IgD-negative memory B cell (primary cell): ENCODE data around the gene PRTFDC1. TPM values are rescaled to one million over a fixed set of nuclear protein-coding genes. Genes with fewer than 3 reads are reported as not detected.
"Not testable (repeated sequence)": the region's sequence is repeated elsewhere in the genome, so short reads cannot be mapped to it uniquely, and the experiment has no call there.

ENCODE experiments used
- H3K27ac Mint-ChIP-seq, 3 donors: one replicate each; pipeline ENCODE4 v1.8.0; 2020 to 2022; ENCODE audit warnings: mild to moderate bottlenecking in 3 of 3, mixed read lengths in 3 of 3, moderate library complexity in 1 of 3
- H3K27me3 Mint-ChIP-seq: one replicate; pipeline ENCODE4 v1.8.0; 2021; ENCODE audit warnings: mixed read lengths
- H3K36me3 Mint-ChIP-seq: one replicate; pipeline ENCODE4 v1.8.0; 2020; ENCODE audit warnings: mild to moderate bottlenecking, mixed read lengths
- H3K4me1 Mint-ChIP-seq, 3 donors: one replicate each; pipeline ENCODE4 v1.8.0; 2020 to 2022; ENCODE audit warnings: mixed read lengths in 3 of 3, mild to moderate bottlenecking in 1 of 3
- H3K4me3 Mint-ChIP-seq, 4 donors: one replicate each; pipeline ENCODE4 v1.8.0; 2020 to 2022; ENCODE audit warnings: mild to moderate bottlenecking in 4 of 4, mixed read lengths in 4 of 4, moderate library complexity in 3 of 4
- H3K9me3 Mint-ChIP-seq, 3 donors: one replicate each; pipeline ENCODE4 v1.8.0; 2020 to 2021; ENCODE audit warnings: mixed read lengths in 3 of 3, mild to moderate bottlenecking in 1 of 3
- polyA plus RNA-seq: library from polyadenylated mRNA; unstranded; fragments of 300-500 nt; fragmentation: Illumina TruSeq; gene quantifications from one replicate; pipeline ENCODE4 v1.2.3, GENCODE V29; 2021

PRTFDC1 gene
- polyA plus RNA-seq, 1 donor from 2014 or later, result not detected

DNA sequence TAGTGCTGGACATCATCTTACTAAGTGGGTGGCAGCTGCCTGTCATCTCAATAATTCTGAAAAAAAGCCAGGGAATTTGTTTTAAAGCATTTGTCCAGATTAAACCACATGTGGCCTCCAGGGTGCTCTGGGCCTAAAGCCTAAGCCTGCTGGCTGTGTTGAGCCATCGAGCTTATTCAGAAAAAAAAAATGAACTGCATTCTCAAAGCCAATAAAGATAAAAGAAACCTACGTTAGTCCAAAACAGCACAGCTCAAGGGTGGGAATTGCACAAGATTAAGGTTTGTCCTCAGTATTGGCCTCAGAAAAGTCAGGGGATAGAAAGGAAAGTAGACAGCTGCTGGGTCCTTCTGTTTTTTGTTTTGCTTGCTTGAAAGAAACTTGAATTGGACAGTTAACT lies 22.6 kb upstream of the PRTFDC1 start:
- Mint-ChIP-seq H3K27ac (no peak overlapping the region), H3K36me3 (no peaks in the 10 kb centered on the region), H3K4me3 (no peak overlapping the region), H3K4me1 (peaks cover 0 to 4% (median 3%) of the 10 kb centered on the region in 3 donors), H3K9me3 (peaks cover 0 to 2% (median 0%) of the 10 kb centered on the region in 3 donors), H3K27me3 (no peaks in the 10 kb centered on the region)

DNA sequence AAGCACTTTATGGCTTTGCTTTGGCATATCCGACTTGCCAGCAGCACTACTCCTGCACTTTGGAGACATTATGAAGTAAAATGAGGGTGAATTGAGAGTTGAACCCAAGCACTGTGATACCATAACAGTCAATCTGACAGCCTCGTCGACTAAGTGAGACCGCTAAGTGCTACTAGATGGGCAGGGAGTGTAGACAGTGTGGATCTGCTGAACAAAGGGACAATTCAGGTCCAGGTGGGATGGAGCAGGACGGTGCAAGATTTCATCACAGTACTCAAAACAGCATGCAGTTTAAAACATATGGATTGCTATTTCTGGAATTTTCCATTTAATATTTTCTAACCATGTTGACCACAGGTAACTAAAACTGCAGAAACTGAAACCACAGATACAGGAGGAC lies 20.8 kb upstream of the PRTFDC1 start:
- Mint-ChIP-seq H3K4me1 (peaks cover 0 to 8% (median 7%) of the 10 kb centered on the region in 3 donors), H3K27me3 (no peaks in the 10 kb centered on the region), H3K36me3 (no peaks in the 10 kb centered on the region), H3K4me3 (no peak overlapping the region), H3K27ac (no peak overlapping the region), H3K9me3 (peaks cover 0 to 2% (median 0%) of the 10 kb centered on the region in 3 donors)

DNA sequence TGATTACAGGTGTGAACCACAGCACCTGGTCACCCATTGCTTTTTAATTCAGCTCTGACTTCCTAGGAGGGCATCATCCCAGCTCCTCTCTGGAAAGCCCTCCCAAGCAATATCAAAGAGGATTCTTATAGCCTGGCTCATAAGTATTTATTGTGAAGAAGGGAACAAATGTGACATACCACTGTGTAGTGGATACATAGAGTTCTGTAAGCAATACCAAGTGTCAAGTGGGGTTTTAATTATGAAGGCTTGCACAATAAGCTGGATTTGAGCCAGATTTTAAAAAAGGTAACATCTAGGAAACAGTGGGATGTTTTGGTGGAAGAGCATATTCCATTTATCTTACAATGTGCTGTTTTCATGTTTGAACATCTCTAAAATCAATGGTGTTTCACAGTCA lies 19.0 kb upstream of the PRTFDC1 start:
- H3K27me3 Mint-ChIP-seq, result no peaks in the 10 kb centered on the region
- no peaks in the 10 kb centered on the region for H3K36me3 Mint-ChIP-seq
- peaks cover 0 to 2% (median 0%) of the 10 kb centered on the region in 3 donors for H3K9me3 Mint-ChIP-seq
- no peak overlapping the region for H3K27ac Mint-ChIP-seq
- H3K4me1 Mint-ChIP-seq, result peaks cover 0 to 8% (median 7%) of the 10 kb centered on the region in 3 donors
- no peak overlapping the region for H3K4me3 Mint-ChIP-seq

DNA sequence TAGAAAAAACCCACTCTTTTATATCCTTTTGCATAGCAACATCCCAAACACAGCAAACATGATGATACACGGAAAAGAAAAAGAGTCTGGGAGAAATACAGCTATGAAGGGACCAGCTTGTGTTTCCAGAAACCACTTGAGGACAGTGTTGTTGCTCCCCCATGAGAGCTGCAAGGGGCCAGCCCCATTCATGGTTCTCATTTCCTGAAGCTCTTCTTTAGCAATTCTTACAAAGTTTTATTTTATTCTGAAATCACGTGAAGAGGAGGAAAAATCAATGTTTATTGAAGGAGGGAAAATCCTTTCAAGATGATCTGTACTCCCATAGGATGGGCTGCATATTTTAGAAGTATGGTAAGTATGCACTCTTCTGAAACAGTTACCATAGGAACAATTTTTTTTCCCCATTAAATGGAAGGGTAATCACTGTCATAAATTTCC lies 17.5 kb upstream of the PRTFDC1 start:
- Mint-ChIP-seq H3K4me1 (peaks cover 0 to 8% (median 7%) of the 10 kb centered on the region in 3 donors), H3K9me3 (no peaks in the 10 kb centered on the region), H3K4me3 (peak overlapping the region in 2 of 4 donors; percentile 7 to 51), H3K27ac (no peak overlapping the region), H3K36me3 (no peaks in the 10 kb centered on the region), H3K27me3 (no peaks in the 10 kb centered on the region)

DNA sequence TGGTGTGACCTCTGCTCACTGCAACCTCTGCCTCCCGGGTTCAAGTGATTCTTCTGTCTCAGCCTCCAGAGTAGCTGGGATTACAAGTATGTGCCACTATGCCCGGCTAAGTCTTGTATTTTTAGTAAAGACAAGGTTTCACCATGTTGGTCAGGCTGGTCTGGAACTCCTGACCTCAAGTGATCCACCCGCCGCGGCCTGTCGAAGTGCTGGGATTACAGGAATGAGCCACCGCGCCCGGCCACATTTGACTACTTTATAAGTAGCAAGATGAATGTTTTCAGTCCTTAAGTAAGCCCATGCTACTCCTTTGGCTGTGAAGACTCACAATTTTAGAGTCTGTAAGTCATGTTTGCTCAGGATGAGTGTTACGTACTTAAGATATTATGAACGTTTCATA lies 16.5 kb upstream of the PRTFDC1 start:
- H3K36me3 Mint-ChIP-seq, H3K27me3 Mint-ChIP-seq, H3K9me3 Mint-ChIP-seq, H3K27ac Mint-ChIP-seq, H3K4me3 Mint-ChIP-seq, H3K4me1 Mint-ChIP-seq: not testable (repeated sequence)

DNA sequence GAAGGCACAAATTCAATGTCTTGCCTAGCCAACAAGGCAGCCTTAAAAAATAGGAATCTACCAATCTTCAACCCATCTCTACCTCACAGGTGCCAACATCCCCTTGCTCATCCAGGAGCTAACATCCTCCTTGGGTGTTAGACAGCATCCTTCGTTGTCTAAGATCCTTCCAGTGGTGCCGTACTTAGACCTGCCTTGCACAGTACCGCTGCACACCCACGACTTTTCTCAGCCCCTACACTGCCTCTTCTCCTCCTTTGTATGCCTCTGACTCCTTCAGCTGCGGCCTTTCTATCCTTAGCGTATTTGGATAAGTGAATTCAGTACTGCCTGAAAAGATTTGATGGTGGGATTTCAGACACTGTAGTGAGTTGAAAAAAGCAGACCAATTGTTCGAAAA lies 15.9 kb upstream of the PRTFDC1 start:
- Mint-ChIP-seq H3K36me3 (no peaks in the 10 kb centered on the region), H3K27ac (no peak overlapping the region), H3K4me3 (no peak overlapping the region), H3K4me1 (peaks cover 0 to 8% (median 7%) of the 10 kb centered on the region in 3 donors), H3K27me3 (no peaks in the 10 kb centered on the region), H3K9me3 (no peaks in the 10 kb centered on the region)

DNA sequence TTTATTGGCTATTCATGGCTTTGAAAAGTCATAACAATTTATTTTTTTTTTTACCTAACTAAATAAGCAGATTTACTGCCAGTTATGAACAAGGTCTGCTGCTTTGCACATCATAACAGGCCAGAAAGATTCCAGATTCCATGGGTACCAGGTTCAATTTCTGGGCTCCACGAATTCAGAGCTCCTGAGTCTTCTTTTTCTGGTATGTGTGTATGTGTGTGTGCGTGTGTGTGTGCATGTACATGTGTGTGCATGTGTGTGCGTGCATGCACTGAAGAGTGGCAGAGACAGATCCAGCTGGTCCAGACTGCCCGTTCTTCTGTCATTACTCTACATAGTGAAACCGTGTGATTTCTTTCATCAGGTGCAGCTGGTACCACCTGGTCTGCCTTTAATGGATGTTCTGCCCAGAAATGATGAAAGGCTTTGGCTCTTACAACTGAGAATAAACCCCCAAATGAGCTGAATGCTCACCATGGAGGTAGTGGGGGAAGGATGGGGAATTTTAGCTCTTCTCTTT lies 14.6 kb upstream of the PRTFDC1 start:
- no peak overlapping the region for H3K4me3 Mint-ChIP-seq
- H3K36me3 Mint-ChIP-seq, result no peaks in the 10 kb centered on the region

DNA sequence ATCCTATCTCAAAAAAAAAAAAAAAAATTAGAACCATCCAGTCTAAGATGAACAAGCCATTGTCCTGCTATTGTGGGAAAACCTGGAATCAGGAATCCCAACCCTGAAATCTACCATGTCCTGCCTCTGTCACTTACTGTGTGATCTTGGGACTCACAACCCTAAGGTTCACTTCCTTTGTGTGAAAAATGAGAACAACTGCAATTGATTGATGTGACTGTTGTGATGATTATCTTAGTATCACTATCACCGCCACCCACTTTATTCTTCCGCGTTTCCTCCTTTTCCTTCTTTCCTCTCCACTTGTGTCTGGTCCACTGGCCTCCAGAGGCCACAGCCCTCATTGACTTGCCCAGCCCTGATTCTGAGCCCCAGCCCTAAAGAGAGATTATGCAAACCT lies 12.6 kb upstream of the PRTFDC1 start:
- Mint-ChIP-seq H3K36me3 (no peaks in the 10 kb centered on the region), H3K9me3 (no peaks in the 10 kb centered on the region), H3K27ac (no peak overlapping the region), H3K4me1 (peaks cover 0 to 5% (median 4%) of the 10 kb centered on the region in 3 donors), H3K27me3 (no peaks in the 10 kb centered on the region), H3K4me3 (no peak overlapping the region)

More for the DNA sequence above, 14.6 kb upstream of the PRTFDC1 start:
- H3K27me3 Mint-ChIP-seq, result no peaks in the 10 kb centered on the region
- H3K4me1 Mint-ChIP-seq, result peaks cover 0 to 8% (median 7%) of the 10 kb centered on the region in 3 donors
- H3K27ac Mint-ChIP-seq, result no peak overlapping the region
- H3K9me3 Mint-ChIP-seq, result no peaks in the 10 kb centered on the region

DNA sequence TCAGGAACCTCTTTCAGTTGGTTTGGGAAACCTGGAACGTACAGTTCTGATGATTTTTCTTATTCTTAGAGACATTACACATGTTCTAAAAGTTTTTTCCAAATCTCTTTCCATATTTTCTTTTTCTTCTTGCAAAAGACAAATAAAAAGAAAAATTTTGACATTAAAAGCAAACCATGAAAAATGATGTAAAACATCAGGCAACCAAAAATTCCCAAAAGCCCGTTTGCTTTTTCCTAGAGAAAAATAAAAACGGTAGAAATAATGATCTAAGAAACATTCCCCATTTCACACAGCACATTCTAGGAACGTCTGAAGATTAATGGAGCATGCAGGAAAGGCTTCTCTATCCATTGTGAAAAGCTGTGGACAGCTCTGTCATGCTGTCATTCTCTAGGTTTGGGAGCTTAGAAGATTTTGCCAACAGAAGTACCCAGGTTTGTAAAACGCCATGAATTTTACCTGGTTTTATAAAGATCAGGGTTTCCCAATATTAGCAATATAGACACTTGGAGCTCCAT lies 11.2 kb upstream of the PRTFDC1 start:
- peaks cover 2% of the 10 kb centered on the region for H3K36me3 Mint-ChIP-seq
- no peak overlapping the region for H3K27ac Mint-ChIP-seq
- no peak overlapping the region for H3K4me3 Mint-ChIP-seq
- H3K9me3 Mint-ChIP-seq, result no peaks in the 10 kb centered on the region
- no peaks in the 10 kb centered on the region for H3K4me1 Mint-ChIP-seq
- H3K27me3 Mint-ChIP-seq, result no peaks in the 10 kb centered on the region

DNA sequence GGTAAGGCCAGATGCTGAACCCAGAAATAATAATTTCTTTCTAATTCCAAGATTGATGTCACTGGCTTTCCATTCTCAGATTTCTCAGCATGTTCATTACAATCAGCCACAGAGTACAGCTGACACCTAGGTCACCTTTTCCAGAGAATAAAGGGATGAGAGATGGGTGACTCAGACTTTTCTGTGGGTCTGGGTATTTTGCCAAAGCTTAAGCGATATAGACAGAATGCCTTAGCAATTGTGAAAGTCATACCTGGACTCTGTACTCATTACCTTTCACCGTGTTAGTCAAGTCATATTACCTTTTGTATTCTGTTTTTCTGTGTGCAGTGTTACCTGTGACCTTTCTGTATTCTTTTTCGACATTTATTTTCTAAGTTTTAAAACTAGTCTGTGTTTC lies 10.6 kb upstream of the PRTFDC1 start:
- Mint-ChIP-seq H3K4me1 (no peaks in the 10 kb centered on the region), H3K4me3 (no peak overlapping the region), H3K27ac (no peak overlapping the region), H3K9me3 (no peaks in the 10 kb centered on the region), H3K27me3 (no peaks in the 10 kb centered on the region), H3K36me3 (peaks cover 5% of the 10 kb centered on the region)

DNA sequence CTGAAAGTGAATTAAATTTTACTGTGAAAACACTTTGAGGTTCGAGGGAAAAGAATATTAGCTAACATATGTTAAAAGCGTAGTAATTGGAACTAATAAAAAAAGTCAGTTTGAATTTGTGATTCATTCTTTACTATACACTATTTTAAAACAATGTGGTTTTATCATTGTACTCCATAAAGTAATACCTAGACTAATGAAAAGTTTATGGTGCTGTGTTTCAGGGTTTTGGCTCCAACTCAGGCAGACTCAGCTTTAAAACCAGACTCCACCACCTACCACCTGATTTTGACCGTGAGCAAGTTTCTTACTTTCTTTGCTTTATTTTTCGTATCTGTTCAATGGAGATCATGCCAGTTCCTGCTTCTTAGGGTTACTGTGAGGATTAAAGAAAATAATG lies 9.2 kb upstream of the PRTFDC1 start:
- Mint-ChIP-seq H3K9me3 (no peaks in the 10 kb centered on the region), H3K4me3 (no peak overlapping the region), H3K27me3 (no peaks in the 10 kb centered on the region), H3K36me3 (peaks cover 5% of the 10 kb centered on the region), H3K27ac (no peak overlapping the region), H3K4me1 (no peaks in the 10 kb centered on the region)

DNA sequence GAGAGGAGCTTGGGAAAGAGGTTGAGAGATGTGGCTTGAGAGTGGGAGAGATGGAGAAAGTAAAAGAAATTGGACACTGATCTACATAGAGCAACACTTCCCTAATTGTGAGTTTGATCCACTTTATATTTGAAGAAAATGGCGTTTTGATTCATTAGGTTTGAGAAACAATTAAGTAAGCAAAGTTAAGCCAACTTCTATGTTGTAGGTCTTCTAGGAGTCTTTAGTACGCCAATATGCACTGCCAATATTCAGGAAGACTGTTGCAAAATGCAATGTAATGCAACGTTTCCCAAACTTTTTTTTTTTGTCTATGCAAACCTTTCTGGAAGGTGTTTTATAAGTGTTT lies 7.0 kb upstream of the PRTFDC1 start:
- H3K9me3 Mint-ChIP-seq, result no peaks in the 10 kb centered on the region
- no peak overlapping the region for H3K4me3 Mint-ChIP-seq
- no peaks in the 10 kb centered on the region for H3K27me3 Mint-ChIP-seq
- no peak overlapping the region for H3K27ac Mint-ChIP-seq
- H3K4me1 Mint-ChIP-seq, result no peaks in the 10 kb centered on the region
- peaks cover 5% of the 10 kb centered on the region for H3K36me3 Mint-ChIP-seq

DNA sequence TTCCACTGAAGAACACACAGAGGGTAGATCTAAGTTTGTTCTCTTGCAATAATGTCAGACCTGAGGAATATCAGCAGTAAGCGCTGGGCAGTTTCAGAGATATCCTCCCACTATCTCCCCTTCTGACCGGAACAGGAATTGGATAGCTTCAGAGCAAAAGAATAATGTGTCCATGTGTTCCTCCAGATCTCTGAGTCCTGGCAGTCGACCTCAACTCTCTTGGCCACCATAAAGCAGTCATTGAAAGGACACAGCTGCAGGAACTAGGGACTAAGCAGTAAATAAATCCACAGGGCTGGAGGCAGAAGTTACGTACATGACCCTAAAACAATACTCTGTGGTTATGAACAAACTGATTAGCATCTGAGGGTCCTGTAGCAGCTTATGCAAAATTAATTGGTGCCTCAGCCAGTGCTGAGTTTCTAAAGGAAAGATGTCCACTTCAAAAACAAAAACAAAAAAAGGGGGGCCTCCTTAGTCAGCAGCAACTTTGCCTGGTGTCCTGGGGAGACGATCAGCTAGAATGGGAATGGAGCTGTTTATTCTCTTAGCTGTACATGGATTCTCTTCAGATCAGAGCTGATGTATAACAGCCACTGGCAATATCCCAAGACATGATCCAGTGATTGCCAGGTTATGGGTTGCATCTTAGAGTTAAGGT lies 6.4 kb upstream of the PRTFDC1 start:
- Mint-ChIP-seq H3K4me3 (no peak overlapping the region), H3K36me3 (peaks cover 5% of the 10 kb centered on the region), H3K9me3 (no peaks in the 10 kb centered on the region), H3K4me1 (no peaks in the 10 kb centered on the region), H3K27me3 (no peaks in the 10 kb centered on the region), H3K27ac (no peak overlapping the region)

DNA sequence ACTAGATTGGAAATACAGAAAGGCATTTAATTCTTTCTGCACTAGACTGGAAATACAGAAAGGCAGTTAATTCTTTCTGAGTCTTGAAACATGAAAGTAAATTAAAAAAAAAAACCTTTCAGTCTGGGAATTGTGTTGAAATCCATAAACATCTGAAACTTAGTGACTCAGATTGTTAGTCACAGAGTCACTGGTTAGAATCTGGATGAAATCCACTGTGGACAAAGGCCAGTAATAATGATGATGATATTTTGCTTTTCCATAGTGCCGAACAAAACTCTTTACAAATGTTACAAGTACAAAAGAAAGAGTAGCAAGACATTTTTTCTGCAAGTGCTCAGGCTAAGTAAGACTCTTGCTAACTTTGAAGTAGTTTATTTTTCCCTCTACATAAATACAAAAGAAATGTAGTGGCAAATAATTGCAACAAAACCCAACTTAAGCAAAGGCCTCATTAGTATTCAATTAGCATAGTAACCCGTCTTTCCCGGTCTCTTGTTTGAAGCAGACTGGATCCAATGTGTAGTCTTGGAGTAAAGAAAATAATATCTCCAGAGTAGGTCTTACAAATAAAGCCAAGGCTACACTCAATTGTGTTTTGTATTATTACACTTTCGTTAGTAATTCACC lies 5.8 kb upstream of the PRTFDC1 start:
- peaks cover 5% of the 10 kb centered on the region for H3K36me3 Mint-ChIP-seq
- peaks cover 0 to 2% (median 0%) of the 10 kb centered on the region in 3 donors for H3K4me1 Mint-ChIP-seq
- H3K27me3 Mint-ChIP-seq, result no peaks in the 10 kb centered on the region
- H3K27ac Mint-ChIP-seq, result no peak overlapping the region
- H3K4me3 Mint-ChIP-seq, result no peak overlapping the region
- no peaks in the 10 kb centered on the region for H3K9me3 Mint-ChIP-seq

DNA sequence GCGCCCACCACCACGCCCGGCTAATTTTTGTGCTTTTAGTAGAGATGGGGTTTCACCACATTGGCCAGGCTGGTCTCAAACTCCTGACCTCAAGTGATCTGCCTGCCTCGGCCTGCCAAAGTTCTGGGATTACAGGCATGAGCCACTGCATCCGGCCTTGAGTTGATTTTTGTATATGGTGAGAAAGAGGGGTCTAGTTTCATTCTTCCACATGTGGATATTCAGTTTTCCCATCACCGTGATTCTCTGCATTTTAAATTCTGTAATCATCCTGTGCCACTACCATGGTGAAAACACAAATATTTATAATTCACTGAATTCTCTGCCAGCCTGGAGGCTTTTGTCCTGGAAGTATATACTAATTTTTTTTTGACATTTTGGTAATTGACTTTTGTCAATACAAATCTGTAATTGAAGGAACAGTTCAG lies 5.2 kb upstream of the PRTFDC1 start:
- H3K4me3 Mint-ChIP-seq, H3K27ac Mint-ChIP-seq: not testable (repeated sequence)

DNA sequence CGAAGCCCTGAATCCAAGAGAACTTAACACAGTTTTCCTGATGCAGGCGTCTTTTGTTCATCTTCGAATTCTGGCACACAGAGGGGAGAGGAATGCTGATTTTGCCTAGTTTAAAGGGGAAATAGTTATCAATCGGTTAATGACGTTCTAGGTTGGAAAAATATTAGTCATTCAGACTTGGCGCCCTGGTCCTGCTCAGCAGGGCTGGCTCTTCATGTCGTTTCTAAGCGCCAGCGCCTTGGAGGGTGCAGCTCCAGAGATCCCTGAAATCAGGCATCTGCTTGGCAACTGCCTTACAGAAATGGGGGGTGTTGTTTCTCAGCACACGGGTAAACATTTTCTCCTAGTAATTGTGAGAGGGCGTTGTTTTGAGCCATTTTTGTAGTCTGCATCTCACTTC lies 1.3 kb upstream of the PRTFDC1 start:
- H3K36me3 Mint-ChIP-seq, result peaks cover 3% of the 10 kb centered on the region
- no peaks in the 10 kb centered on the region for H3K9me3 Mint-ChIP-seq
- peak overlapping the region; percentile 54 to 87 (median 73) for H3K4me3 Mint-ChIP-seq
- peaks cover 0 to 6% (median 4%) of the 10 kb centered on the region in 3 donors for H3K4me1 Mint-ChIP-seq
- no peak overlapping the region for H3K27ac Mint-ChIP-seq
- H3K27me3 Mint-ChIP-seq, result no peaks in the 10 kb centered on the region

More for the DNA sequence above, 5.2 kb upstream of the PRTFDC1 start:
- not testable (repeated sequence) for H3K36me3 Mint-ChIP-seq, H3K9me3 Mint-ChIP-seq, H3K27me3 Mint-ChIP-seq, H3K4me1 Mint-ChIP-seq
